GM12878 (cell line): ENCODE results near the gene ZMYND10. TPM values are rescaled to one million over a fixed set of nuclear protein-coding genes. Genes with fewer than 3 reads are reported as not detected.

ENCODE experiments used
- ATAC-seq: fragments of 200-7000 bp; cut with Tn5 transposase; 3 replicates; pipeline ENCODE4 v1.9.1; 2020; ENCODE audit warnings: mild to moderate bottlenecking, moderate library complexity
- BruUV-seq: library from RNA; stranded (reverse); fragments of 400-500 nt; replicated peaks from 2 replicates; lab custom pipeline; 2021; lab: Mats Ljungman, UMichigan
- CTCF ChIA-PET: fragments of 300-600 bp; sonication (Branson Sonifier 250); formaldehyde crosslinking; extraction: SDS; loops from one replicate; lab custom pipeline; 2021; ENCODE audit warnings: inconsistent platforms; lab: Yijun Ruan, JAX
- POLR2A ChIA-PET: fragments of 350-600 bp; formaldehyde crosslinking; extraction: SDS; loops from one replicate; lab custom pipeline; 2021; ENCODE audit warnings: inconsistent platforms; lab: Charles Lee
- RAD21 ChIA-PET: fragments of 300-600 bp; sonication (Branson Sonifier 250); formaldehyde crosslinking; loops from one replicate; lab custom pipeline; 2023; ENCODE audit warnings: antibody characterized with exemption; ENCODE audit not compliant: unreplicated experiment; lab: Charles Lee
- SMC1A ChIA-PET: fragments of 300-600 bp; sonication (Branson Sonifier 250); formaldehyde crosslinking; loops from one replicate; lab custom pipeline; 2023; ENCODE audit not compliant: unreplicated experiment, uncharacterized antibody; lab: Charles Lee
- DNase-seq: peaks from one replicate; pipeline ENCODE4 v3.0.0-alpha.2; 2011; ENCODE audit warnings: low read depth, low spot score
- FAIRE-seq: peaks from 3 replicates; lab custom pipeline; 2011; peaks lifted over from hg19 to GRCh38; lab: Jason Lieb, UNC
- H2AFZ ChIP-seq: 2 replicates; pipeline ENCODE4 v1.6.0; 2011; ENCODE audit warnings: low read depth, low read length, control low read depth; ENCODE audit not compliant: control insufficient read depth
- H3K27ac ChIP-seq: 2 replicates; pipeline ENCODE4 v1.5.1; 2011; ENCODE audit warnings: control low read depth; ENCODE audit not compliant: control insufficient read depth, insufficient read depth
- H3K27me3 ChIP-seq, 2 experiments: replicated peaks in 1 of 2; 2 replicates each; pipeline versions ENCODE4 v1.6.0 to v1.6.1; 2011; ENCODE audit warnings: low read length in 1 of 2; ENCODE audit not compliant: control insufficient read depth in 2 of 2, insufficient read depth in 2 of 2
- H3K36me3 ChIP-seq, 2 experiments: 2 replicates each; pipeline ENCODE4 v1.5.1; 2011; ENCODE audit warnings: low read length in 1 of 2; ENCODE audit not compliant: control insufficient read depth in 2 of 2, insufficient read depth in 2 of 2
- H3K4me1 ChIP-seq: 2 replicates; pipeline ENCODE4 v1.6.1; 2011; ENCODE audit warnings: mild to moderate bottlenecking, low read length, moderate library complexity, mixed read lengths; ENCODE audit not compliant: control insufficient read depth, insufficient read depth
- H3K4me2 ChIP-seq: 2 replicates; pipeline ENCODE4 v1.6.0; 2011; ENCODE audit warnings: control low read depth; ENCODE audit not compliant: control insufficient read depth, insufficient read depth
- H3K4me3 ChIP-seq: fragments of 200-600 bp; sonication (generic); 2 replicates; pipeline ENCODE4 v1.5.1; 2016
- H3K79me2 ChIP-seq: 2 replicates; pipeline ENCODE4 v1.6.0; 2011; ENCODE audit warnings: low read length; ENCODE audit not compliant: control insufficient read depth, insufficient read depth
- H3K9ac ChIP-seq: 2 replicates; pipeline ENCODE4 v1.8.0; 2011; ENCODE audit warnings: low read length, control low read depth, mixed read lengths; ENCODE audit not compliant: control insufficient read depth, insufficient read depth
- H3K9me3 ChIP-seq: replicated peaks from 3 replicates; pipeline ENCODE4 v1.5.1; 2011; ENCODE audit warnings: mild to moderate bottlenecking, low read length; ENCODE audit not compliant: control insufficient read depth, insufficient read depth
- H4K20me1 ChIP-seq: 2 replicates; pipeline ENCODE4 v1.6.0; 2011; ENCODE audit not compliant: control insufficient read depth, insufficient read depth
- BCL11A ChIP-seq: IDR thresholded peaks from 2 replicates; pipeline ENCODE4 v1.6.1; 2011; ENCODE audit warnings: low read depth, low read length
- ESRRA ChIP-seq: IDR thresholded peaks from 2 replicates; pipeline ENCODE4 v1.6.1; 2012; ENCODE audit warnings: mild to moderate bottlenecking, low read length, improper control_type of control experiment
- HSF1 ChIP-seq: fragments of 150-350 bp; IDR thresholded peaks from 2 replicates; pipeline ENCODE4 v1.6.1; 2014; ENCODE audit warnings: mild to moderate bottlenecking, low read depth, low read length
- LARP7 ChIP-seq: fragments of 450-650 bp; IDR thresholded peaks from 2 replicates; pipeline ENCODE4 v1.6.1; 2017; ENCODE audit warnings: mild to moderate bottlenecking
- NR2C2 ChIP-seq: IDR thresholded peaks from 2 replicates; pipeline ENCODE4 v1.6.1; 2011; ENCODE audit warnings: borderline replicate concordance, low read depth; ENCODE audit not compliant: control insufficient read depth, insufficient read length
- PML ChIP-seq: IDR thresholded peaks from 2 replicates; pipeline ENCODE4 v1.6.1; 2012; ENCODE audit warnings: low read length, inconsistent platforms
- POLR2AphosphoS5 ChIP-seq: IDR thresholded peaks from 2 replicates; pipeline ENCODE4 v1.6.1; 2011; ENCODE audit warnings: mild to moderate bottlenecking, low read length, inconsistent platforms
- RUNX3 ChIP-seq: IDR thresholded peaks from 2 replicates; pipeline ENCODE4 v1.6.1; 2012; ENCODE audit warnings: low read length, inconsistent platforms
- SMAD1 ChIP-seq: fragments of 450-650 bp; IDR thresholded peaks from 2 replicates; pipeline ENCODE4 v1.6.1; 2018; ENCODE audit warnings: mild to moderate bottlenecking, low read depth; ENCODE audit not compliant: partially characterized antibody
- STAT3 ChIP-seq: IDR thresholded peaks from 2 replicates; pipeline ENCODE4 v1.6.1; 2011; ENCODE audit warnings: low read depth, low read length, improper control_type of control experiment
- YBX1 ChIP-seq: fragments of 450-650 bp; IDR thresholded peaks from 2 replicates; pipeline ENCODE4 v1.6.1; 2016; ENCODE audit warnings: antibody characterized with exemption
- ZNF24 ChIP-seq: fragments of 450-650 bp; IDR thresholded peaks from 2 replicates; pipeline ENCODE4 v1.6.1; 2017; ENCODE audit warnings: antibody characterized with exemption, mild to moderate bottlenecking
- WGBS: methylation state at CpG from one replicate; pipeline ENCODE4 v1.1.6; 2016; ENCODE audit warnings: low lambda C conversion rate; ENCODE audit not compliant: insufficient replicate concordance, insufficient coverage; ENCODE audit errors: missing lambda C conversion rate; 5-methylcytosine and 5-hydroxymethylcytosine counted together
- in situ Hi-C: fragments of 300-500 bp; cut with MboI; formaldehyde crosslinking; loops from 9 replicates; pipeline ENCODE4 v1.14.3; 2018; ENCODE audit warnings: mixed read lengths
- intact Hi-C: fragments of 100-400 bp; cut with micrococcal nuclease; formaldehyde crosslinking; loops from one replicate; pipeline ENCODE4 v1.14.2; 2022; ENCODE audit not compliant: unreplicated experiment
- polyA plus RNA-seq, 11 experiments: library from polyadenylated mRNA; depleted of rRNA in 4 of 11; unstranded in 6 of 11; stranded (reverse) in 5 of 11; fragments of >200 nt; fragmentation: Nextera tagmentation in 4 of 11; fragmentation: Illumina TruSeq in 1 of 11; extraction: Ambion mirVana in 4 of 11; extraction: Trizol in 1 of 11; gene quantifications; 1 replicate in 1 of 11; 2 replicates in 10 of 11; pipeline versions ENCODE4 v1.2.1 to v1.2.3, GENCODE V29; 2011 to 2016; ENCODE audit warnings: inconsistent platforms in 2 of 11, missing spikeins in 2 of 11, low read depth in 1 of 11
- total RNA-seq, 4 experiments: library from RNA; depleted of rRNA in 3 of 4; stranded (reverse); fragments of >200 nt in 3 of 4; fragmentation: Illumina TruSeq in 1 of 4; extraction: Trizol in 1 of 4; gene quantifications; 2 replicates each; pipeline versions ENCODE4 v1.2.1 to v1.2.3, GENCODE V29; 2013 to 2021
- TF ChIP-seq, protein P1 (sequence below), 3 experiments: IDR thresholded peaks in 2 of 3; conservative IDR thresholded peaks in 1 of 3; 2 replicates each; pipeline ENCODE4 v1.5.1; 2011; ENCODE audit warnings: low read depth in 3 of 3, low read length in 3 of 3, mild to moderate bottlenecking in 3 of 3, control low read depth in 2 of 3, moderate library complexity in 2 of 3, inconsistent platforms in 1 of 3, mixed read lengths in 1 of 3; ENCODE audit not compliant: control insufficient read depth in 2 of 3, insufficient read depth in 1 of 3; ENCODE audit errors: extremely low read depth in 1 of 3

The ZMYND10 gene
- total and polyA plus RNA-seq, 10 of the 15 experiments (the other 5 are each of a cell fraction or from before 2014, with no cell fraction given) = 0.11 to 1.0 (median 0.37) TPM

GRCh38 chr3:50304601-50305000 lies 40.9 kb downstream of the ZMYND10 start:
- ChIA-PET CTCF (interaction anchor here (2.1 kb wide), 1 partner anchor 19 kb away, joined by 11 read pairs; no protein-coding TSS in a partner anchor), RAD21 (no interaction called here), POLR2A (no interaction called here), SMC1A (interaction anchor here (0.6 kb wide), 1 partner anchor 70 kb away, joined by 3 read pairs; no protein-coding TSS in a partner anchor)
- Histone ChIP-seq H3K4me2 (no peak overlapping the region), H3K27ac (no peak overlapping the region), H3K9me3 (no peaks in the 10 kb centered on the region), H4K20me1 (no peaks in the 10 kb centered on the region), H3K36me3 (no peaks in the 10 kb centered on the region), H3K79me2 (0 out of 2 replicates have a peak, but pooled peaks cover 2% of the 10 kb centered on the region), H3K9ac (no peak overlapping the region), H3K27me3 (no peaks in the 10 kb centered on the region), H3K4me3 (no peak overlapping the region), H3K4me1 (no peaks in the 10 kb centered on the region; the same call in 1 of the 2 replicates), H2AFZ (no peak overlapping the region)
- in situ Hi-C loops (no loop called here), intact Hi-C loops (no loop called here)
- no TSS peak for BruUV-seq
- DNase-seq (no peak), ATAC-seq (no peak), FAIRE-seq (no peak)
- TF ChIP-seq SMAD1 (no peak), NR2C2 (no peak), PML (no peak), LARP7 (no peak)

GRCh38 chr3:50303013-50303815 lies 42.3 kb downstream of the ZMYND10 start, which contains the start of gene HYAL1:
Gene HYAL1 (minus strand): TSS chr3:50303574. CDS start chr3:50302956, 618 bp downstream.
- CTCF ChIA-PET = interaction anchor here (3.5 kb wide), 1 partner anchor 21 kb away, joined by 13 read pairs; no protein-coding TSS in a partner anchor
- SMC1A ChIA-PET = no interaction called here
- in situ Hi-C loops = no loop called here
- no peak for FAIRE-seq
- no peak within 1 kb of the TSS for H3K4me2 ChIP-seq
- no peaks in the 10 kb centered on the region for H3K9me3 ChIP-seq
- H3K27ac ChIP-seq = no peak within 1 kb of the TSS
- no peak within 1 kb of the TSS for H3K9ac ChIP-seq
- no peak within 1 kb of the TSS for H3K4me3 ChIP-seq
- ATAC-seq = no peak
- peaks cover 1% of the 10 kb centered on the region for H3K4me1 ChIP-seq
- H4K20me1 ChIP-seq = no peaks in the 10 kb centered on the region
- WGBS = 77% methylated on average over 14 of the region's 14 CpGs
- no peaks in the 10 kb centered on the region for H3K36me3 ChIP-seq
- intact Hi-C loops = no loop called here
- no peaks in the 10 kb centered on the region for H3K27me3 ChIP-seq
- RAD21 ChIA-PET = no interaction called here
- H3K79me2 ChIP-seq = peaks cover 2% of the 10 kb centered on the region; the same call in 1 of the 2 replicates
- POLR2A ChIA-PET = no interaction called here
- no TSS peak for BruUV-seq
- no peak for DNase-seq
- H2AFZ ChIP-seq = no peak within 1 kb of the TSS
- no peak for TF ChIP-seq YBX1
- no peak for TF ChIP-seq POLR2AphosphoS5
- TF ChIP-seq ZNF24 = no peak
- TF ChIP-seq HSF1 = no peak
- no peak for TF ChIP-seq ESRRA
- no peak for TF ChIP-seq STAT3
- TF ChIP-seq RUNX3 = no peak
- TF ChIP-seq, protein P1, sequence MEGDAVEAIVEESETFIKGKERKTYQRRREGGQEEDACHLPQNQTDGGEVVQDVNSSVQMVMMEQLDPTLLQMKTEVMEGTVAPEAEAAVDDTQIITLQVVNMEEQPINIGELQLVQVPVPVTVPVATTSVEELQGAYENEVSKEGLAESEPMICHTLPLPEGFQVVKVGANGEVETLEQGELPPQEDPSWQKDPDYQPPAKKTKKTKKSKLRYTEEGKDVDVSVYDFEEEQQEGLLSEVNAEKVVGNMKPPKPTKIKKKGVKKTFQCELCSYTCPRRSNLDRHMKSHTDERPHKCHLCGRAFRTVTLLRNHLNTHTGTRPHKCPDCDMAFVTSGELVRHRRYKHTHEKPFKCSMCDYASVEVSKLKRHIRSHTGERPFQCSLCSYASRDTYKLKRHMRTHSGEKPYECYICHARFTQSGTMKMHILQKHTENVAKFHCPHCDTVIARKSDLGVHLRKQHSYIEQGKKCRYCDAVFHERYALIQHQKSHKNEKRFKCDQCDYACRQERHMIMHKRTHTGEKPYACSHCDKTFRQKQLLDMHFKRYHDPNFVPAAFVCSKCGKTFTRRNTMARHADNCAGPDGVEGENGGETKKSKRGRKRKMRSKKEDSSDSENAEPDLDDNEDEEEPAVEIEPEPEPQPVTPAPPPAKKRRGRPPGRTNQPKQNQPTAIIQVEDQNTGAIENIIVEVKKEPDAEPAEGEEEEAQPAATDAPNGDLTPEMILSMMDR (IDR thresholded peaks at IDR 0.05 in 2 of 3, conservative IDR thresholded peaks at IDR 0.05 in 1 of 3; ENCODE audit: control insufficient read depth in 2 of 3, extremely low read depth in 1 of 3, insufficient read depth in 1 of 3, low read depth in 3 of 3, low read length in 3 of 3) = no peak
- no peak for TF ChIP-seq BCL11A
